ENCODE results near the gene LMBRD2. TPM values are rescaled to one million over a fixed set of nuclear protein-coding genes. Genes with fewer than 3 reads are reported as not detected.

The LMBRD2 gene

Small RNA genes lying within 50 kb of the gene (small RNA-seq; reads per million reads assigned to genes)
- not detected for gene AC016612.1 (ENCODE audit: insufficient read depth)
- gene MIR580 (ENCODE audit: insufficient read depth) = 4.3 reads per million, percentile 11 among the genes with 10 or more reads in this experiment
- not detected for gene RNU6-1305P (ENCODE audit: insufficient read depth)
